Upper lobe of left lung (tissue), 6 donors: ENCODE measurements around the gene KCNK13. TPM values are rescaled to one million over a fixed set of nuclear protein-coding genes. Genes with fewer than 3 reads are reported as not detected.

Experiments used
- ATAC-seq, 2 donors: fragments of 200-7000 bp; cut with Tn5 transposase; one replicate each; pipeline ENCODE4 v1.9.1; 2022; ENCODE audit warnings: mild to moderate bottlenecking in 2 of 2, moderate library complexity in 2 of 2; ENCODE audit not compliant: low FRiP score in 2 of 2
- DNase-seq, 2 donors: peaks; one replicate each; pipeline ENCODE4 v3.0.0-alpha.2; 2019 to 2020
- H3K27ac ChIP-seq, 4 donors: fragments of 200-600 bp; sonication (generic); one replicate each; pipeline ENCODE4 v1.5.1; 2016 to 2019
- H3K27me3 ChIP-seq, 4 donors: fragments of 200-600 bp; sonication (generic); one replicate each; pipeline ENCODE4 v1.5.1; 2017 to 2019
- H3K36me3 ChIP-seq, 4 donors: fragments of 200-600 bp; sonication (generic); one replicate each; pipeline ENCODE4 v1.5.1; 2016 to 2019
- H3K4me1 ChIP-seq, 4 donors: fragments of 200-600 bp; sonication (generic); one replicate each; pipeline ENCODE4 v1.5.1; 2018 to 2019
- H3K4me3 ChIP-seq, 4 donors: fragments of 200-600 bp; sonication (generic); one replicate each; pipeline ENCODE4 v1.5.1; 2017 to 2019; ENCODE audit warnings: mild to moderate bottlenecking in 2 of 4, moderate library complexity in 1 of 4
- H3K9me3 ChIP-seq, 4 donors: fragments of 200-600 bp; sonication (generic); one replicate each; pipeline ENCODE4 v1.5.1; 2018 to 2019
- CTCF ChIP-seq, 6 experiments: fragments of 450-650 bp in 4 of 6; fragments of 200-600 bp in 2 of 6; sonication (generic) in 2 of 6; IDR thresholded peaks; one replicate each; pipeline ENCODE4 v1.5.1; 2016 to 2019; ENCODE audit warnings: antibody characterized with exemption in 6 of 6
- EP300 ChIP-seq, 4 donors: sonication (generic); formaldehyde crosslinking; IDR thresholded peaks; one replicate each; pipeline ENCODE4 v1.5.1; 2017; ENCODE audit warnings: antibody characterized with exemption in 4 of 4, control low read depth in 2 of 4
- POLR2A ChIP-seq, 4 donors: fragments of 450-650 bp; IDR thresholded peaks; one replicate each; pipeline ENCODE4 v1.5.1; 2016 to 2017; ENCODE audit warnings: antibody characterized with exemption in 4 of 4, mild to moderate bottlenecking in 2 of 4
- POLR2AphosphoS5 ChIP-seq, 2 donors: sonication (generic); formaldehyde crosslinking; IDR thresholded peaks; one replicate each; pipeline ENCODE4 v1.5.1; 2017; ENCODE audit warnings: antibody characterized with exemption in 2 of 2
- WGBS, 2 donors: methylation state at CpG; one replicate each; pipeline ENCODE4 v1.1.5; 2017 to 2018; 5-methylcytosine and 5-hydroxymethylcytosine counted together
- total RNA-seq, 6 donors: library from RNA; depleted of rRNA in 4 of 6; stranded (reverse); fragments of >200 nt in 4 of 6; gene quantifications; one replicate each; pipeline versions ENCODE4 v1.1.0 to v1.2.1, GENCODE V29; 2016 to 2021
- donor health status: DM: no; HTN: no; CAD: no; lungs with moderate emphysema.
- donor health status: DM: no; HTN: yes; CAD: no; lungs with severe emphysema.

The KCNK13 gene
- total RNA-seq, 6 donors from 2014 or later: 0.22 to 3.0 (median 1.2) TPM; not detected in 2

DNA sequence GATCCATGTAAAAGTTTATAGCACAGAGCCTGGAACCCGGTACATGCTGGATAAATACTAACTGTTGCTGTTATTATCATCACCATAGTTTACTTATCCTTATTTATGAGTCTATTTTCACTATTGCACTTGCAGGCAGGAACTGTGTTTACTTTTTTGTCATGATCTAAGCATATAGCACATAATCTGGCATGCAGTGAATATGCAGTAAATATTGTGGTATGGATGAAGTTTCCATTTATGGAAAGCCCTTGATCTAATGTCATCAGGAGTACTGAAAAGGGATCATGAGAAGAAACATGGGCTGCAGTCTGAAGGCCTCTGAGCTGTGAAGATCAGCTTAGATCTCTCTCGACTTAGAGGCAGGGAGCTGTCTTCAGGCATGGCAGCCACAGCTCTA is 91.6 kb downstream of the KCNK13 start:
- TF ChIP-seq EP300 (IDR thresholded peaks at IDR 0.05) (no peak), CTCF (IDR thresholded peaks at IDR 0.05) (no peak), POLR2AphosphoS5 (IDR thresholded peaks at IDR 0.05) (no peak), POLR2A (IDR thresholded peaks at IDR 0.05) (no peak)
- DNase-seq (no peak), ATAC-seq (no peak)
- Histone ChIP-seq H3K27ac (no peak overlapping the region), H3K9me3 (no peaks in the 10 kb centered on the region), H3K4me3 (no peak overlapping the region), H3K27me3 (no peaks in the 10 kb centered on the region), H3K4me1 (no peaks in the 10 kb centered on the region), H3K36me3 (no peaks in the 10 kb centered on the region)
- 67 to 85% methylated on average over 1 to 2 of the region's 2 CpGs for WGBS, 2 donors

- Histone ChIP-seq H3K27me3 (no peaks in the 10 kb centered on the region), H3K4me1 (no peaks in the 10 kb centered on the region), H3K36me3 (no peaks in the 10 kb centered on the region), H3K27ac (no peak overlapping the region), H3K9me3 (no peaks in the 10 kb centered on the region), H3K4me3 (no peak overlapping the region)
- ATAC-seq (no peak), DNase-seq (no peak)
- TF ChIP-seq POLR2A (IDR thresholded peaks at IDR 0.05): no peak
- TF ChIP-seq CTCF (IDR thresholded peaks at IDR 0.05): no peak
- no peak for TF ChIP-seq POLR2AphosphoS5 (IDR thresholded peaks at IDR 0.05)
- TF ChIP-seq EP300 (IDR thresholded peaks at IDR 0.05): no peak
These were observed 92.3 kb downstream of the KCNK13 start for GRCh38 chr14:90154110-90154509.

- ATAC-seq: peak in 1 of 2 donors; percentile 16
- TF ChIP-seq POLR2AphosphoS5 (IDR thresholded peaks at IDR 0.05) (no peak), EP300 (IDR thresholded peaks at IDR 0.05) (no peak), POLR2A (IDR thresholded peaks at IDR 0.05) (no peak), CTCF (IDR thresholded peaks at IDR 0.05) (no peak)
These were observed 97.4 kb downstream of the KCNK13 start for GRCh38 chr14:90159146-90159545.

DNA sequence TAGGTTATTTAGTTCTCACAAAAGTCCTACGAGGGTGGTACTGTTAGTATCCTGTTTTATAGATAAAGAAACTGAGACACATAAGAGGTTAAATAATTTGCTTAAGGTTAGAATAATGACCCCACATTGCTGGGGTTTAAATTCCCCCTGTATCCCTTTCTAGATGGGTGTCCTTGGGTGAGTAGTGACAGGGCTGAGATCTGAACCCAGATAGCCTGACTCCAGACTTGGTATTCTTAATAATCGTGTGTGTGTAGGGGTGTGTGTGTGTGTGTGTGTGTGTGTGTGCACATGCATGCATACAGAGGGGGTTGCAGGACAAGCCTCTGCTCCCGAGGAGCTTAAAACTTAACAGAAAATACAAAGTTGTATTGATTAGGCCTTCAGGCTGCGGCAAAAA is 97.9 kb downstream of the KCNK13 start:
- TF ChIP-seq EP300 (IDR thresholded peaks at IDR 0.05) (no peak), CTCF (IDR thresholded peaks at IDR 0.05) (no peak), POLR2AphosphoS5 (IDR thresholded peaks at IDR 0.05) (no peak), POLR2A (IDR thresholded peaks at IDR 0.05) (no peak)
- H3K4me3 ChIP-seq: no peak overlapping the region
- H3K36me3 ChIP-seq: no peaks in the 10 kb centered on the region
- no peaks in the 10 kb centered on the region for H3K9me3 ChIP-seq
- DNase-seq (no peak), ATAC-seq (no peak)
- no peaks in the 10 kb centered on the region for H3K4me1 ChIP-seq
- H3K27me3 ChIP-seq: no peaks in the 10 kb centered on the region
- H3K27ac ChIP-seq: no peak overlapping the region
- 52 to 54% methylated on average over 4 of the region's 4 CpGs for WGBS, 2 donors

More at GRCh38 chr14:90159146-90159545, 97.4 kb downstream of the KCNK13 start:
- WGBS, 2 donors: 57 to 62% methylated on average over 3 of the region's 3 CpGs
- Histone ChIP-seq H3K36me3 (no peaks in the 10 kb centered on the region), H3K9me3 (no peaks in the 10 kb centered on the region), H3K27me3 (no peaks in the 10 kb centered on the region), H3K4me3 (no peak overlapping the region), H3K4me1 (no peaks in the 10 kb centered on the region), H3K27ac (no peak overlapping the region)
- DNase-seq: no peak

GRCh38 chr14:90161129-90161528 is 99.3 kb downstream of the KCNK13 start:
- DNase-seq (no peak), ATAC-seq (no peak)
- WGBS, 2 donors: 81 to 88% methylated on average over 3 of the region's 3 CpGs
- Histone ChIP-seq H3K27me3 (no peaks in the 10 kb centered on the region), H3K27ac (no peak overlapping the region), H3K4me1 (no peaks in the 10 kb centered on the region), H3K4me3 (no peak overlapping the region), H3K36me3 (no peaks in the 10 kb centered on the region), H3K9me3 (no peaks in the 10 kb centered on the region)
- TF ChIP-seq EP300 (IDR thresholded peaks at IDR 0.05): no peak
- TF ChIP-seq CTCF (IDR thresholded peaks at IDR 0.05): no peak
- no peak for TF ChIP-seq POLR2AphosphoS5 (IDR thresholded peaks at IDR 0.05)
- no peak for TF ChIP-seq POLR2A (IDR thresholded peaks at IDR 0.05)
